SK-N-SH (cell line): ENCODE data around the gene SNTG2. TPM values are rescaled to one million over a fixed set of nuclear protein-coding genes. Genes with fewer than 3 reads are reported as not detected.

Experiments
- CTCF ChIA-PET: fragments of 300-600, 350-600 bp; formaldehyde crosslinking; extraction: SDS; loops from one replicate; lab custom pipeline; 2021; lab: Yijun Ruan, JAX
- POLR2A ChIA-PET: fragments of 350-600 bp; sonication (Branson Sonifier 250); formaldehyde crosslinking; extraction: SDS; loops from one replicate; lab custom pipeline; 2020; ENCODE audit warnings: antibody characterized with exemption, inconsistent platforms; lab: Yijun Ruan, JAX
- DNase-seq: peaks from one replicate; pipeline ENCODE4 v3.0.0; 2012
- H2AFZ ChIP-seq: fragments of 200-600 bp; sonication (generic); 2 replicates; pipeline ENCODE4 v1.8.1; 2016; ENCODE audit warnings: antibody characterized with exemption, mild to moderate bottlenecking, low read depth
- H3F3A ChIP-seq: fragments of 200-600 bp; sonication (generic); replicated peaks from 2 replicates; pipeline ENCODE3; 2016; ENCODE audit warnings: antibody characterized with exemption, mild to moderate bottlenecking; ENCODE audit not compliant: insufficient read depth
- H3K27ac ChIP-seq, 2 experiments: fragments of 200-500 bp in 1 of 2; fragments of 200-600 bp in 1 of 2; sonication (Bioruptor generic) in 1 of 2; sonication (generic), shearing (Covaris generic) in 1 of 2; 2 replicates each; pipeline versions ENCODE4 v1.5.1 to v1.6.1; 2014 to 2016; ENCODE audit warnings: low read depth in 2 of 2, inconsistent platforms in 1 of 2, low read length in 1 of 2, mild to moderate bottlenecking in 1 of 2, mixed read lengths in 1 of 2
- H3K27me3 ChIP-seq: fragments of 200-600 bp; sonication (generic), shearing (Covaris generic); 2 replicates; pipeline ENCODE4 v1.6.1; 2016; ENCODE audit warnings: mixed run types; ENCODE audit not compliant: insufficient read depth
- H3K36me3 ChIP-seq, 2 experiments: fragments of 200-500 bp in 1 of 2; fragments of 200-600 bp in 1 of 2; sonication (Bioruptor generic) in 1 of 2; sonication (generic) in 1 of 2; replicated peaks in 1 of 2; 2 replicates each; pipeline versions ENCODE3 to v1.5.1; 2014 to 2016; ENCODE audit warnings: low read length in 1 of 2, mild to moderate bottlenecking in 1 of 2; ENCODE audit not compliant: insufficient read depth in 2 of 2, control insufficient read depth in 1 of 2
- H3K4me1 ChIP-seq, 2 experiments: fragments of 200-500 bp in 1 of 2; fragments of 200-600 bp in 1 of 2; sonication (Bioruptor generic) in 1 of 2; sonication (generic), shearing (Covaris generic) in 1 of 2; 2 replicates each; pipeline versions ENCODE4 v1.5.1 to v1.6.1; 2014 to 2016; ENCODE audit warnings: low read depth in 1 of 2, low read length in 1 of 2, mixed run types in 1 of 2; ENCODE audit not compliant: insufficient read depth in 2 of 2, control insufficient read depth in 1 of 2
- H3K4me2 ChIP-seq: fragments of 200-600 bp; sonication (generic), shearing (Covaris generic); 2 replicates; pipeline ENCODE4 v1.6.1; 2017; ENCODE audit warnings: mixed run types
- H3K4me3 ChIP-seq, 2 experiments: fragments of 200-500 bp in 1 of 2; fragments of 200-600 bp in 1 of 2; sonication (Bioruptor generic) in 1 of 2; sonication (generic), shearing (Covaris generic) in 1 of 2; 2 replicates each; pipeline versions ENCODE4 v1.5.1 to v1.8.1; 2014 to 2016; ENCODE audit warnings: low read depth in 2 of 2, inconsistent platforms in 1 of 2, low read length in 1 of 2, mild to moderate bottlenecking in 1 of 2, mixed read lengths in 1 of 2, moderate library complexity in 1 of 2
- H3K79me2 ChIP-seq: fragments of 200-600 bp; sonication (generic); 2 replicates; pipeline ENCODE4 v1.8.1; 2017; ENCODE audit warnings: mild to moderate bottlenecking; ENCODE audit not compliant: insufficient read depth
- H3K9ac ChIP-seq: fragments of 200-600 bp; sonication (generic); 2 replicates; pipeline ENCODE4 v1.6.1; 2017; ENCODE audit warnings: mixed run types
- H3K9me2 ChIP-seq: fragments of 200-600 bp; sonication (generic); 2 replicates; pipeline ENCODE4 v1.6.1; 2017; ENCODE audit warnings: mixed run types
- H3K9me3 ChIP-seq: fragments of 200-600 bp; sonication (generic); 2 replicates; pipeline ENCODE4 v1.6.1; 2017; ENCODE audit warnings: mixed run types, mild to moderate bottlenecking, moderate library complexity
- H4K20me1 ChIP-seq: fragments of 200-600 bp; sonication (generic); 2 replicates; pipeline ENCODE4 v1.6.1; 2017; ENCODE audit warnings: mild to moderate bottlenecking, mixed run types; ENCODE audit not compliant: insufficient read depth
- ELF1 ChIP-seq: IDR thresholded peaks from 2 replicates; pipeline ENCODE4 v1.4.0; 2012
- EP300 ChIP-seq, 2 experiments: IDR thresholded peaks; 2 replicates each; pipeline versions ENCODE4 v1.4.0 to v1.6.1; 2012; ENCODE audit warnings: borderline replicate concordance in 1 of 2, low read depth in 1 of 2, low read length in 1 of 2
- EZH2phosphoT487 ChIP-seq: fragments of 200-600 bp; sonication (generic); IDR thresholded peaks from 2 replicates; pipeline ENCODE4 v1.6.1; 2017; ENCODE audit warnings: low read depth, mixed run types, mild to moderate bottlenecking, antibody characterized with exemption, moderate library complexity, borderline replicate concordance
- FOSL2 ChIP-seq: IDR thresholded peaks from 2 replicates; pipeline ENCODE4 v1.4.0; 2012; ENCODE audit warnings: low read depth, mild to moderate bottlenecking, moderate library complexity, borderline replicate concordance
- JUND ChIP-seq: IDR thresholded peaks from 2 replicates; pipeline ENCODE4 v1.4.0; 2012
- MEF2A ChIP-seq: IDR thresholded peaks from 2 replicates; pipeline ENCODE4 v1.4.0; 2012; ENCODE audit warnings: low read depth, borderline replicate concordance
- NRF1 ChIP-seq: IDR thresholded peaks from 2 replicates; pipeline ENCODE4 v1.6.1; 2012; ENCODE audit warnings: low read depth, mild to moderate bottlenecking, low read length
- POLR2AphosphoS5 ChIP-seq: IDR thresholded peaks from 2 replicates; pipeline ENCODE4 v1.6.1; 2012; ENCODE audit warnings: low read depth, low read length
- RAD21 ChIP-seq: IDR thresholded peaks from 2 replicates; pipeline ENCODE4 v1.6.1; 2012; ENCODE audit warnings: mild to moderate bottlenecking, low read length
- RCOR1 ChIP-seq: fragments of 150-350 bp; IDR thresholded peaks from 2 replicates; pipeline ENCODE4 v1.6.1; 2017; ENCODE audit warnings: antibody characterized with exemption, low read length
- RXRA ChIP-seq: IDR thresholded peaks from 2 replicates; pipeline ENCODE4 v1.4.0; 2012; ENCODE audit warnings: low read depth, mild to moderate bottlenecking, borderline replicate concordance
- SIN3A ChIP-seq: IDR thresholded peaks from 2 replicates; pipeline ENCODE4 v1.6.1; 2012; ENCODE audit warnings: low read depth, mild to moderate bottlenecking, low read length, moderate library complexity, borderline replicate concordance
- TAF1 ChIP-seq: IDR thresholded peaks from 2 replicates; pipeline ENCODE4 v1.6.1; 2012; ENCODE audit warnings: low read depth, mild to moderate bottlenecking, low read length, moderate library complexity, borderline replicate concordance
- WGBS: methylation state at CpG from one replicate; pipeline ENCODE4 v1.1.6; 2017; ENCODE audit warnings: low lambda C conversion rate; 5-methylcytosine and 5-hydroxymethylcytosine counted together
- polyA plus RNA-seq, 3 experiments: library from polyadenylated mRNA; depleted of rRNA; stranded (reverse); fragments of >200 nt; gene quantifications; 2 replicates each; pipeline ENCODE4 v1.2.3, GENCODE V29; 2012
- TF ChIP-seq, protein P1 (sequence below): IDR thresholded peaks from 2 replicates; pipeline ENCODE4; 2012
- TF ChIP-seq, protein P2 (sequence below): IDR thresholded peaks from 2 replicates; pipeline ENCODE4 v1.4.0; 2012; ENCODE audit warnings: low read depth, borderline replicate concordance
- TF ChIP-seq, protein P3 (sequence below): fragments of 200-600 bp; sonication (generic); IDR thresholded peaks from 2 replicates; pipeline ENCODE4 v1.6.1; 2017; ENCODE audit warnings: antibody characterized with exemption, mild to moderate bottlenecking, moderate library complexity
- TF ChIP-seq, protein P4 (sequence below): fragments of 150-350 bp; IDR thresholded peaks from 2 replicates; pipeline ENCODE4 v1.6.1; 2016; ENCODE audit warnings: mild to moderate bottlenecking, low read depth, low read length

The SNTG2 gene
- polyA plus RNA-seq, 1 of the 3 experiments (the other 2 are of a cell fraction) = not detected

DNA sequence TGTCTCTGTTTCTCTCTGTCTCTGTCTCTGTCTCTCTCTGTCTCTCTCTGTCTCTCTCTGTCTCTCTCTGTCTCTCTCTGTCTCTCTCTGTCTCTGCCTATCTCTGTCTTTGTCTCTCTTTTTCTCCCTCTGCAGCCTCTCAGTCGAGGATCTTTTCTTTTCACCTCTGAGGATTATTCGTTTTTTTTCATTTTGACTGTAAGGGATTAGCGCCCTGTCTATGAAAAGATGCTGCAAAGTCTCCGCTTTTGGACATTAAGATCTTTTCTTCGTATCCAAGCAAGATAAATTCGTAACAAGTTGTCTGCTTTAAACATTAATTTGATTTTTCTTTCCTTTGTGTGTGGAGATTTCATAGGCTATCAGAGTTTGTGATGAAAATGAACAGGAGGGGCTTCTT lies 271.4 kb downstream of the SNTG2 start:
- Histone ChIP-seq H3K27ac (no peak overlapping the region), H3K79me2 (no peaks in the 10 kb centered on the region), H3K9me2 (no peaks in the 10 kb centered on the region), H3K4me2 (no peak overlapping the region), H3K9me3 (no peaks in the 10 kb centered on the region)
- CTCF ChIA-PET = interaction anchor here (0.7 to 0.8 kb wide), 3 partner anchors 324 to 529 kb away, joined by 3 to 5 read pairs (median 4); no protein-coding TSS in a partner anchor
- DNase-seq = no peak
- 19% methylated on average over 6 of the region's 6 CpGs for WGBS
- TF ChIP-seq NRF1 (no peak), RXRA (no peak), MEF2A (no peak), SIN3A (no peak), RCOR1 (no peak), FOSL2 (no peak), JUND (no peak), POLR2AphosphoS5 (no peak), EP300 (IDR thresholded peaks at IDR 0.05; ENCODE audit: borderline replicate concordance in 1 of 2, low read depth in 1 of 2, low read length in 1 of 2) (no peak), ELF1 (no peak), RAD21 (no peak), EZH2phosphoT487 (no peak), TAF1 (no peak)
- TF ChIP-seq, protein P1, sequence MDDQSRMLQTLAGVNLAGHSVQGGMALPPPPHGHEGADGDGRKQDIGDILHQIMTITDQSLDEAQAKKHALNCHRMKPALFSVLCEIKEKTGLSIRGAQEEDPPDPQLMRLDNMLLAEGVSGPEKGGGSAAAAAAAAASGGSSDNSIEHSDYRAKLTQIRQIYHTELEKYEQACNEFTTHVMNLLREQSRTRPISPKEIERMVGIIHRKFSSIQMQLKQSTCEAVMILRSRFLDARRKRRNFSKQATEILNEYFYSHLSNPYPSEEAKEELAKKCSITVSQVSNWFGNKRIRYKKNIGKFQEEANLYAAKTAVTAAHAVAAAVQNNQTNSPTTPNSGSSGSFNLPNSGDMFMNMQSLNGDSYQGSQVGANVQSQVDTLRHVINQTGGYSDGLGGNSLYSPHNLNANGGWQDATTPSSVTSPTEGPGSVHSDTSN = no peak
- TF ChIP-seq, protein P2, sequence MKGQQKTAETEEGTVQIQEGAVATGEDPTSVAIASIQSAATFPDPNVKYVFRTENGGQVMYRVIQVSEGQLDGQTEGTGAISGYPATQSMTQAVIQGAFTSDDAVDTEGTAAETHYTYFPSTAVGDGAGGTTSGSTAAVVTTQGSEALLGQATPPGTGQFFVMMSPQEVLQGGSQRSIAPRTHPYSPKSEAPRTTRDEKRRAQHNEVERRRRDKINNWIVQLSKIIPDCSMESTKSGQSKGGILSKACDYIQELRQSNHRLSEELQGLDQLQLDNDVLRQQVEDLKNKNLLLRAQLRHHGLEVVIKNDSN = no peak
- TF ChIP-seq, protein P3, sequence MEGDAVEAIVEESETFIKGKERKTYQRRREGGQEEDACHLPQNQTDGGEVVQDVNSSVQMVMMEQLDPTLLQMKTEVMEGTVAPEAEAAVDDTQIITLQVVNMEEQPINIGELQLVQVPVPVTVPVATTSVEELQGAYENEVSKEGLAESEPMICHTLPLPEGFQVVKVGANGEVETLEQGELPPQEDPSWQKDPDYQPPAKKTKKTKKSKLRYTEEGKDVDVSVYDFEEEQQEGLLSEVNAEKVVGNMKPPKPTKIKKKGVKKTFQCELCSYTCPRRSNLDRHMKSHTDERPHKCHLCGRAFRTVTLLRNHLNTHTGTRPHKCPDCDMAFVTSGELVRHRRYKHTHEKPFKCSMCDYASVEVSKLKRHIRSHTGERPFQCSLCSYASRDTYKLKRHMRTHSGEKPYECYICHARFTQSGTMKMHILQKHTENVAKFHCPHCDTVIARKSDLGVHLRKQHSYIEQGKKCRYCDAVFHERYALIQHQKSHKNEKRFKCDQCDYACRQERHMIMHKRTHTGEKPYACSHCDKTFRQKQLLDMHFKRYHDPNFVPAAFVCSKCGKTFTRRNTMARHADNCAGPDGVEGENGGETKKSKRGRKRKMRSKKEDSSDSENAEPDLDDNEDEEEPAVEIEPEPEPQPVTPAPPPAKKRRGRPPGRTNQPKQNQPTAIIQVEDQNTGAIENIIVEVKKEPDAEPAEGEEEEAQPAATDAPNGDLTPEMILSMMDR = no peak
- TF ChIP-seq, protein P4, sequence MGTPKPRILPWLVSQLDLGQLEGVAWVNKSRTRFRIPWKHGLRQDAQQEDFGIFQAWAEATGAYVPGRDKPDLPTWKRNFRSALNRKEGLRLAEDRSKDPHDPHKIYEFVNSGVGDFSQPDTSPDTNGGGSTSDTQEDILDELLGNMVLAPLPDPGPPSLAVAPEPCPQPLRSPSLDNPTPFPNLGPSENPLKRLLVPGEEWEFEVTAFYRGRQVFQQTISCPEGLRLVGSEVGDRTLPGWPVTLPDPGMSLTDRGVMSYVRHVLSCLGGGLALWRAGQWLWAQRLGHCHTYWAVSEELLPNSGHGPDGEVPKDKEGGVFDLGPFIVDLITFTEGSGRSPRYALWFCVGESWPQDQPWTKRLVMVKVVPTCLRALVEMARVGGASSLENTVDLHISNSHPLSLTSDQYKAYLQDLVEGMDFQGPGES = no peak
- TF ChIP-seq, all 33 proteins: peak for 0
- Histone ChIP-seq H3K4me3 (no peak overlapping the region), H3K36me3 (no peaks in the 10 kb centered on the region), H3F3A (no peaks in the 10 kb centered on the region), H3K27me3 (no peaks in the 10 kb centered on the region), H4K20me1 (no peaks in the 10 kb centered on the region), H3K9ac (no peak overlapping the region), H3K4me1 (peaks cover 0 to 6% of the 10 kb centered on the region in 2 experiments; a peak in 1 of 4 replicates), H2AFZ (no peak overlapping the region)
- POLR2A ChIA-PET = no interaction called here
